Amygdala (tissue), 56 donors: Measurements from ENCODE around the gene PRKN.

Experiments
- DNase-seq, 56 donors: peaks; one replicate each; lab custom pipeline; 2025; lab: John Stamatoyannopoulos, UW

The PRKN gene

DNA sequence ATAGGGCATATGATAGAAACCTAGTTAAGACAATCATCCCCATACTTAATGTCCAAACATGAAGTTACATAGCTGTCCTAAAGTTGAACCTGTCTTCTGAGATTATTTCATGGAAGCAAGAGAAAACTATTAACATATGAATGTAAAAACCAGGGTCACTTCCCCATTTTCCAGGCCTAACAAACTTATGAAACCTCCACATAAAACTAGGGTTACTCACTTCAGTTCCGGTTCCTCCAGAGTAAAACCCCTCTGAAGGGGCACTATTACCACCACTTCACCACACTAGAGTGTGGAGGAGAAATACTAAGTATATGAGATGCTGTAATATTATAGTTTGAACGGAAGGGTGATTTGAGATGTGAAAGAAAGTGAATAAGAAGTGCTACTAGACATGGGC, 14.9 kb downstream of the PRKN start:
- DNase-seq, result no peak

DNA sequence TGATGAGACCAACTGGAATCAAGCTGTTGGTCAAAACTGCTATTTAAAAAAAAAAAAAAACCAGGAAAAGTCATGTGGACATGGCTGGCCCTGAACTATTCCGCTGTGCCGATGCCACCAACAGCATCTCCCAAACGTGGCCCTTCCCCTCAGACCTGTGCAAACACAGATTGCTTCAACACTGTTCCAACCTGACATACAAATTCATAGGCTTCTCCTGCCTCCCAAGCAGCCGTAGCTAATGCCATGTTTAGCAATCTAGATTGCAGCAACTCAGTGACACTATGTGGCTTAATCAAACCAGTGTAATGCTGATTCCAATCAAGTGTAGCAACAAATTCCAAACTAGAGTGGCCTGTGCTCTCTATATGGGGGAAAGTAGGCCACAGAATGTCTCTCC, 16.2 kb downstream of the PRKN start:
- DNase-seq, result no peak

DNA sequence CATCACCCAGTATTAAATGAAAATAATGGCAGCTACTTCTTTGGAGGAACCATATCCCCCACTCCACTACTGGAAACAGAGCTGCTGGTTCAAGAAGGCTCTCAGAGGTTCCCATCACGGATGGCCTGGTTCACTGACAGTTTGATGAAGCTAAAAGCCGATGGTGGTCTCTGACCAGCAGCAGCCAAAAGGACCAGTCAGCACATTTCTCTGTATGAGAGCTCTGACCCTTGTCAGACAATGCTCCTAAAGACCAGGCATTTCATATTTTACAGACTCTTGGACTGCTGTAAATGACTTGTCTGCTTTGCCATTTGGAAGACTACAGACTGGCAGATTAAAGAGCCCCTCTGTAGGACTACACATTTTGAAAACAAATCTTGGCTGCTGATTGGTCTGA, 16.6 kb downstream of the PRKN start:
- no peak for DNase-seq

DNA sequence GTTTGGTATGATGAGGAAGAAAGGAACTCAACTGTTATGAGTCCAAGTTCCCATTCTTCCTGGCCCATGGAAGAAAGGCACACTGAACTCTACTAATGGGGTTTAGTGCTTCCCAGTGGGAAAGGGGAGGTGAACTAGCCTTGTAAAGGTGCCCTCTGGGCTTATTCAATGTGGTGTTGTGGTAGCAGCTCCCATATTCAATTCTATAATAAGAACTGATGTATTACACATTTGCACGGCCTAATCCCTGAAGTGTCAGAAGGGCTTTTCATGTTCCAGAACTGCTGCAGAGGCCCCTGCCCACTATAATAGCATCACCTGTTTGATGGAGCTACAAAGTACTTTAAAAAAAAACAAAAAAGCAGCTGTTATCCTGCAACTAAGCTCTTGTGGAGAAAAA, 17.1 kb downstream of the PRKN start:
- DNase-seq, result no peak

DNA sequence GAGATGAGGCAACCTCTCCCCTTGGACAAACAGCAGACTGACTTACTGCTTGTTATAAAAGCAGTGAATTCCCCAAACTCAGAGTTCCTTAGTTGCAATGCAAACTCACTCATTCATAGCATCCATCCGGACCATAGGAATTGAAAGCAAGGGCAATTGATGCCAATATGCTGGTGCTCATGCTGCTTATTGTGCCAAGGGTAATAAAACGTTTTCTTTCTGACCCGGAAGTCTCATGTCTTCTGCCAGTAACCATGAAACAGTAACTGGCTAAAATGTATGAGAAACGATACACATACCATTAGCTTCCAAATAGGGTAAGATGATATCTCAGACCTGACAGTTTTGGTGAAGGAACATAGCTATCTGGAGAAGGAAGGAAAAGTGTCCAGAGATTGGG, 18.1 kb downstream of the PRKN start:
- DNase-seq, result no peak

DNA sequence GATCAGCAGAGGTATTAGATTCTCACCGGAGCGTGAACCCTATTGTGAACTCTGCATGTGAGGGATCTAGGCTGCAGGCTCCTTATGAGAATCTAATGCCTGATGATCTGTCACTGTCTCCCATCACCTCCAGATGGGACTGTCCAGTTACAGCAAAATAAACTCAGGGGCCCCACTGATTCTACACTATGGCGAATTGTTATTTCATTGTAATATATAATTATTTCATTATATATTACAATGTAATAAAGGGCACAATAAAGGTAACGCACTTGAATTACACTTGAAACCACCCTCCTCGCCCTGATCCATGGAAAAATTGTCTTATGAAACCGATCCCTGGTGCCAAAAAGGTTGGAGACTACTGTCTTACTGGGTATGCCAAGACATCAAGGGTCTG, 18.6 kb downstream of the PRKN start:
- no peak for DNase-seq

DNA sequence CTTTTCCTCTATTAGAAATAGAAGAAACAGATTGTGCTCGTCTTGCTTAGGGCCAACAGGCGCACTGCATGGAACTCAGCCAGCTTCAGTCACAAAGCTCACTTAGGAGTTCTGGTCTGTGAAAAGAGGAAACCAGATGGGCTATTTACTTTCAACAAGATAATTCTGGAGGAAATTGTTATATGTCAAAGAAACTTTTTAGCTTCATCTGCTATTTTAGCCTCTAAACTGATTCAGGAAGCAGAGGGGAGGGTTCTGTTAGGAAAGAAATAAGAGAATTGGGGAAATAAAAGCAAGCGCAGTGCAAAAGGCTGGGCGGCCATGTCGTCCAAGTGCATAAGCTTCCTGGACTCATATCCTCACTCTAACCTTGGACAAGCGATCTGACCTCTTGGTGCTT, 21.3 kb downstream of the PRKN start:
- peak in 42 of 56 donors; percentile 0 to 77 (median 28) for DNase-seq

DNA sequence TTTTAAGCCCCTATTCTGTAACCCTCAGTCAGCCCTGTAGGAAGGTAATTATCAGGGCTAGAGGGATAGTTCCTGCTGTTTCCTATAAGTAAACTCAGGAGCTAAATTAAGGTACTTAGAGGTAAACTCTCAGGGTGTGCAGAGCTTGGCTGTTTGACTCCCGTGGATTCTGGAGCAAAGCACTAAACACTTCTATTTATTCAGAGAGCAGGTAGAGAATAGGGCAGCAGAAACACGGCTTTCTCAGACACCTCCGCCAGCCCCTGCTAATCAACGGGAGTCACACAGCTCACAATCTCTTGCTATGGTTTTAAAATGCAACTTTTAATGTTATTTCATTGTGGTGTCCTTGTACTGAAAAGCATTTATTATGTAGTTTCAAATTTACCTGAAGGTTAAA, 21.8 kb downstream of the PRKN start:
- no peak for DNase-seq

DNA sequence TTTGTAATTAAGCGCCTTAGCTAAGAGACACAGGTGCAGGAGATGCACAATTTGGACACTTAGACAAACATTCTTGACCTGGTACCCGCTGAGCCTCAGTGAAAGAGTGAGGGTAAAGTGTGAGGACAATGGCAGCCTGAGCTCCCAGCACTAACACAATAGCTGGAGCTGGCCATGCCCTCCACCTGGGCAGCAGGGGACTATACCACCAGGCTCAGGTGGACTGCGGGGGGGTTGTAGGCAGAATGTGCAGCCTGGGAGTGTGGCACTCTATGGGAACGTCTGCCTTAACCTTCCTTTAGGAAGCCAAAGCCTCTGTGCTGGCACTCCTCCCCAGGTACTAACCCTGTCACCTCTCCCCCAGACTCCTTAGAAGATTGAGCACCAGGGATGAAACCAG, 23.6 kb downstream of the PRKN start:
- DNase-seq, result no peak

DNA sequence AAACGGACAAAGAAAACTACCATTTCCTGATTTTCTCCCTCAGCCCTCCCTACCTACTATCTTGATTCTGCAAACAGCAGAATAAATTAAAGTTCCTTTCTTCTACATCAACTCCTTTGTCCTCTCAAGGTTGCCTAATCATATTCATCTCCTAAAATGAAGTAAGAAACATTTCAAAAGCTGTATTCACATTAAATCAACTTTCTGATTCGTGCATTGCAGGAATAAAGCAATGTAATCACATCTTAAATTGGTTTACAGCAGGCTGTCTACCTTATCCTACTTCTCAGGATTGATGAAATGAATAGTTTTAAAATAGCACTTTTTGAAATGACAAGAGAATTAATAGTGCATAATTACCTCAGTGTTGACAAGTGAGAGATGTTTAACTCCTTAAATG, 25.1 kb downstream of the PRKN start:
- DNase-seq, result no peak

DNA sequence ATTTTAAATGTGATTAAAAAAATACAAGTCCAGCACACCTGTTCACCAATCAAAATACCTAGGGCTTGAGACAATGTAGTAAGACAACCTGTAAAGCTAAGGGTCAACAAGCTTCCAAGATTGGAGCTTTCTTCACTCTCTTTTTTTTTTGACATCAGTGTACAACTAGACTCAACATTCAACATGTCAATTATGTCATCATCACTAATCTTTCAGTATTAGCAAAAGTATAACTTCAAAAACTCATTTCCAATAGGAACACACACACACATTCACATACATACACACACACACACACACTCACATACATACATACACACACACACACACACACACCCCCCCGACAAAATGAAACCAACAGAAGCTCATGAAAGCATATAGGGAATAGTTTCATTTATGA, 26.0 kb downstream of the PRKN start:
- DNase-seq, result no peak

DNA sequence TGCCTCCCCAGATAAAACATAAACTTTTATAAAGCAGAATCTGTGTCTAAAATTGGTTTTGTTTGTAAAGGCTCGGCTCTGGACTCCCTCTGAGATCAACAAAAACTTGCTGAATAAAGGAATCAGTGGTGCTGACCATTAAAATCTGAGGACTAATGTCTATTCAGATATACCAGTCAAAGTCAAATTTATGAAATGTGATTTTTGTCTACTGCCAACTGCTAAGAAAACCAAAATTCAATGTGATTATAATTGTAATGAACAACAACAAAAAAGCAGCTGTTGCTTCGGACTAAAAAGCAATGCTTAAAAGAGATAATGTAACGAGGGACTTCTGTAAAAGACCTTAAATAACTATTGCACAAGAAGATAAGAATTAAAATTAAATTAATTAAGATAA, 26.6 kb downstream of the PRKN start:
- DNase-seq, result no peak

DNA sequence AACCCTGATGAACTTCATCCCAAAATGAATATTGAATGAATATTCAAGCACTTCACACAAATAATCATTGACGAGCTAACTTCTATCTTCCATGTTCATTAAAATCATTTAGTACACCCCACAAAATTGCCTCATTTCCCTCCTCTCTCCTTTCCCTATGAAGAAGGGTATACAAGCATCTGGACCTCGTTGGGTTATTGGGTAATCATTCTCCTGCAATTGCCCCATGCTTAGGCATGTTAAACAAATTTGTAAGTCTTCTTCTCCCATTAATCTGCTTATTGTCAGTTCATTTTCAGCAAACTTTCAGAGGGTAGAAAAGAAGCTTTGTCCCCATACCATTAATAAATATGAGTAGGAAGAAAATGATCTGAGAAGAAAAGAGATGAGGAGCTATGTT, 27.6 kb downstream of the PRKN start:
- no peak for DNase-seq

DNA sequence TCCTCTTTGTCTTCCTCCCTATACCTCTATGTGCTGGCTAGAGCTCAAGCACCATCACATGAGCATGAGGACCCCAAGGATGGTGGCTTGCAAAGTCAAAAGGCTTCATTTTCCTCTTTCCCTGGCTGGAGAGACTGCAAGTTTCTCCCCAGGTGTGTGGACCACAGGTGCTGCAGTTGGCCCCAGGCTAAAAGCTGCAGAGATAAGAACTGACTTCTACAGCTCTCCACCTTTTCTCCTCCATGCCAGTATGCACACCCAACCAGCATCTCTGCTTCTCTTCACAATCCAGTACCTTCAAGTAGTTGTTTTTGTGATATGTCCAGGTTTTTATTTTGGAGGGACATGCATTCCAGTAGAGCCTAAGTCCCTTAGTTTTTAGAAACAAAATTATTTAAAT, 29.1 kb downstream of the PRKN start:
- no peak for DNase-seq

DNA sequence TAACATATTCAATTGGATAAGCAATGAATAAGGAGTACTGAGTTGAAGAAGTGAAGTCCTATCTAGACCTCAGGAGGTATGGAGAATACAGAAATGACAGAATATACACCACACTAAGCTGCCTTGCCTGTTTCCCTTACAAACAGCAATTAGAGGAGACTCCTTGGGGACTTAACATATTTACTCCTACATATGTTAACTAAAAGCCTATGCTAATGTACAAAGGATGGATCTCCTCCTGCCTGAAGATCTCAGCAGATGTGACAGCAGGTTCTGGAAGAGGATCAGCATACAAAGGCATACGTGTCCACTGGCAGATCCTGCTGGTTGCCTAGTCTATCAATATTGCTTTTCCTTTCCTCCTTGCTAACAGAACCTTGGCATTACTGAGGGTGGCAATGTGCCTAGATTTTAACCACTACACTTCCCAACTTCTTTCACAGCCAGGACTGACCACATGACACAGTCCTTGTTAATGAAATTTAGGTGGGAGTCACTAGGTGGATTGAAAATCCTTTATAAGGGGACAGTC, 29.6 kb downstream of the PRKN start:
- no peak for DNase-seq

DNA sequence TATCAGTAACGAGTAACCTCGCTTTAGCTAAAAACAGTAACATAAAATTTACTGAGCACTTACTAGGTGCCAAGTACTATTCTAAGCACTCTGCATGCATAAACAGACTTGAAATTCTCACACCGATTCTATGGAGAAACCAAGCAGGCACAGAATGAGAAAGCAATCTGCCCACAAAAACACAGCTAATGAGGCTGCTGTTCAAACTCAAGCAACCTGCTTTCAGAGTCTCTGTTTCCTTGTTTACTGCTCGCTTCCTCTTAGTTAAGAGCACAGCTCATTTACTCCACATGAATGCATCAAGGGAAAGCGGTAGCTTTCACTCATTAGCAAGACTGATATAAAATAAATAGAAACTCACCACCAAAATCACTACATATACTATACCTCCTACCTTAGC, 37.4 kb downstream of the PRKN start:
- DNase-seq, result no peak

DNA sequence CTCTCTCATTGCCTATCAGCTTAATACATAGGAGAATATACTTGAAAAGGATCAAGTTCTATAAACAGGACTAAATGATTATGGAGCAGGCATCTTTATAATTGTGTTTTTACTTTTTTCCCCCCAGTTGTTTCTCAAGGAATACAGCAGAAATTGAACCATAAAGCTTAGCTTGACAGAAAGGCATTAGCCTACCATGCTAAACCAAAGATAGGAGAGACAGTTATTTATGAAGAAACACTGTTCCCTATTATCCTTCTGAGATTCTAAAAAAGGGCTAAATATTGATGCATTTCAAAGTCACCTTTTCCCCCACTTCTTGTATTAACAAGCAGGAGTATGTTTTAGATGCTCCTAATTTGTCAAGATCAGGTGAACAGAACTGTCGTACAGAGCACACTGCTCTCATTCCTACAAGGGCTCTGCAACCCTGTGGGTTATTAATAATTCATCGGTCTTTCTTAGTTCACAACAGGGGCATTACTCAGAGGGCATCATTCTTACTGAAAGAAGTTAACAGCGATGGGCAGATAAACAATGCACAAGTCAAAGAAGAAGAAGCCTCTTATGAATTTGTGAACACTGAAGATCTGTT, 38.7 kb downstream of the PRKN start:
- no peak for DNase-seq

DNA sequence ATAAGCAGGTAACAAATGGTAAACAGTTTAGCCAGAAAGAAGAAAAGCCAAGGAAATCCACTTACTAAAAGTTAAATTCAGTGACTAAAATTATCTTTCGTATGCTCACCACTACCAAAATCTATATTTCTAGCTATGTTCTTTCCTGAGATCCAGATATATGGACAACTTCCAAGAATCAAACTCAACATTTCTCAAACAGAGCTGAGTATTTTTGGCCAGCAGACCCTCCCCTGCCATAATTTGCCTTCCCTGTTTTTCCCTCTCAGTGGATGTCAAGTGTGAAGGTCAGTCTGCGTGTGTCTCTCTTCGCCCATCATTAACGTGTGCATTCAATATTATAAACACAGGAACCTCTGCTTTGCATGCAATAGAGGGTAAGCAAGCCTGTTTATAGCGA, 42.0 kb downstream of the PRKN start:
- no peak for DNase-seq

DNA sequence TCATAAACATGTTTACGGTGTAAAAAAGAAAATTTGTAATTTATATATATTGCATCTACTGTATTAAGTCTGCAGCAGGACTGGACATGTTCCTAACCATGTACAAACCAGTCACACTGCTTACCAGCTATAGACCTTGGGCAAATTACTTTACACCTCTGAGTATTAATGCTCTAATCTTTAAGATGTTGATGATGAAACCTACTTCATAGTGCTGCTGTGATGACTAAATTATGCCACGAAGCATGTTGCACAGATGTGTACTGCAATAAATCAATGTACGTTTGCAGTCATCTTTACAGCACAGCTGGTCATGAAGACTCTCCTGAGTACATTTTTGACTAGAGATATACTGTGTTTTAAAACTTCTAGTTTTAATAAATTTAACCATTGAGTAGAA, 42.6 kb downstream of the PRKN start:
- DNase-seq, result no peak

DNA sequence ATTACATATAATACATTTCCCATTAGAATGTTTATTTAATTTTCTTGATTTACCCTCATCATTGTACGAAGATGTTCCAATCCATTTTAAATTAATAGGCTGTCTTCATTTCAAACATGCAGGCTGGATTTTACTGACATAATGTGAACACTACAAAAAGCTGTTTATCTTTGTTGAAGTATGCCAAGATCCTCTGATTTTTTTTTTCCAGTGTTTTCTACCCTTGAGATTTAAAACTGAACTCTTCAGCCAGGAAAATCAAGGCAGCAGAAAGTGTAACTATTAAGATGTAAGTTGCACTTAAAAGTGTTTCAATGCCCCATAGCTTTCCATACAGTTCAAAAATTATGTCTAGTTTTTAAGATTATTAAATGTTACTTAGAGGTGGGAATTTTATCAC, 43.5 kb downstream of the PRKN start:
- DNase-seq, result no peak

DNA sequence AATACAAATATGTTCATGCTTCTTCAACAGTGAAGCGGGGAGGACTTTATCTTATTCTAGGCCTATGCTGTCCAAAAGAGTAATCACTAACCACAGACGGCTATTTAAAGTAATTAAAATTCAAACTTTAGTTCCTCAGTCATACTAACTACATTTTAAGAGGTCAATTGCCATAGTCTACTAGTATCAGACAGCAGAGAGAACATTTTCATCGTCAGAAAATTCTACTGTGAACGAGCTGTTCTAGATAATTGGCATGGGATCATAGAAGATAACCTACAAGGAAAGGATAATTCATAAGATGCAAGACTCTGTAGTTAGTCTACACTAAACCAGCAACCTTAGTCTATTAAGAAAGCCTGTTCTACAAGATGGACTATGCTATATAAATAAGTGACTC, 44.4 kb downstream of the PRKN start:
- no peak for DNase-seq

DNA sequence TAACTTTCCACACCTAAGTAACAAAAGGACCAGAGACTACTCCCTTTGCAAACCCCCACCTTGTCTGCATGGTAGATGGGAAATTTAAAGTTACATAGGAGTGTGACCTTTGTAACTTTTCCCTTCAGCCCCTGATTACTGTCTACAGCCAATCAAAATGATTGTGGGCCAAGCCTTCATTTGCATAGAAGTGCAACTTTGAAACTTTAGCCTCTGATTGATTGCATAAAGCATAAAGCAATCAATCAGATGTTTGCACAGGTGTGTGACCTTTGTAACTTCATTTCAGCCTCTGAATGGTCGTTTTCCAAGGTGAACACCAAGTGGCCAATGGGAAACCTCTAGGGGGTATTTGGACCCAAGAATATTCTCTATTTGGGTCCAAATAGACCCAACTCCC, 46.1 kb downstream of the PRKN start:
- DNase-seq, result no peak

DNA sequence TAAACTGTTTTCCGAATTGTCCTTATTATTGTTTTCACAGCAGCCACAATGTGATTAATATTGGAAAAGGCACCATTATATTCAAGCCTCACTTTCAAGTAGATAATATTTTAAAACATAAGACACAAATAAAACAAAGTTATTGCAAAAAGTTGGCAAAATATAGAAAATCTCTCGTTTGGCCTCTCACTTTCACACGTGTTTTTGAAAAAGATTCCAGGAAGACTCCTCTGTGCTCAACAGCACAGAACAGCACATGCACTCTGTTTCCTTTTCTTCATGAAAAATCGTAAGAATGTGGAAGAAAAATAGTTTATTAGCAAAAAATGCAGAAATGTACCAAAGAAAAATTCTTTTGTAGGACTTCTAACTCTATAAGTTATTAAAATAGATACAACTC, 46.7 kb downstream of the PRKN start:
- DNase-seq, result no peak
